GM23338 (cell line): ENCODE measurements around the gene ZC3H12C. TPM values are rescaled to one million over a fixed set of nuclear protein-coding genes. Genes with fewer than 3 reads are reported as not detected.
A peak's percentile ranks its signal among the peaks of the same experiment; 100 is the strongest.

Experiments used
- ATAC-seq: fragments of 200-7000 bp; cut with Tn5 transposase; 3 replicates; pipeline ENCODE4 v1.9.1; 2020
- DNase-seq: peaks from one replicate; pipeline ENCODE4 v3.0.0-alpha.2; 2015; ENCODE audit warnings: low spot score
- H2AFZ ChIP-seq: fragments of 200-600 bp; sonication (generic); 2 replicates; pipeline ENCODE4 v1.8.0; 2016; ENCODE audit warnings: antibody characterized with exemption, mild to moderate bottlenecking, moderate library complexity
- H3F3A ChIP-seq: fragments of 200-600 bp; sonication (generic); replicated peaks from 2 replicates; pipeline ENCODE4 v1.8.0; 2017; ENCODE audit warnings: antibody characterized with exemption, mixed run types, low read depth
- H3K27ac ChIP-seq: fragments of 200-600 bp; sonication (generic); 2 replicates; pipeline ENCODE4 v1.6.1; 2016; ENCODE audit warnings: low read depth
- H3K27me3 ChIP-seq: fragments of 200-600 bp; sonication (generic); 2 replicates; pipeline ENCODE4 v1.8.0; 2016; ENCODE audit warnings: mild to moderate bottlenecking, mixed run types, moderate library complexity; ENCODE audit not compliant: insufficient read depth
- H3K36me3 ChIP-seq: fragments of 200-600 bp; sonication (generic); 2 replicates; pipeline ENCODE4 v1.8.0; 2016; ENCODE audit warnings: mild to moderate bottlenecking; ENCODE audit not compliant: insufficient read depth
- H3K4me1 ChIP-seq: fragments of 200-600 bp; sonication (generic); 2 replicates; pipeline ENCODE4 v1.8.0; 2016; ENCODE audit warnings: mild to moderate bottlenecking, moderate library complexity; ENCODE audit not compliant: insufficient read depth
- H3K4me2 ChIP-seq: fragments of 200-600 bp; sonication (generic); 2 replicates; pipeline ENCODE4 v1.7.1; 2017; ENCODE audit warnings: mixed run types
- H3K4me3 ChIP-seq: fragments of 200-600 bp; sonication (generic); 2 replicates; pipeline ENCODE4 v1.6.1; 2016; ENCODE audit warnings: mixed run types
- H3K79me2 ChIP-seq: fragments of 200-600 bp; sonication (generic); replicated peaks from 2 replicates; pipeline ENCODE4 v1.8.0; 2017; ENCODE audit warnings: mild to moderate bottlenecking; ENCODE audit not compliant: insufficient read depth
- H3K9me2 ChIP-seq: fragments of 200-600 bp; sonication (generic); 2 replicates; pipeline ENCODE4 v1.8.0; 2017; ENCODE audit not compliant: insufficient read depth
- H4K20me1 ChIP-seq: fragments of 200-600 bp; sonication (generic); replicated peaks from 2 replicates; pipeline ENCODE4 v1.8.0; 2017; ENCODE audit warnings: mild to moderate bottlenecking; ENCODE audit not compliant: insufficient read depth
- H3K27ac Mint-ChIP-seq: 2 replicates; pipeline ENCODE4 v1.8.0; 2020; ENCODE audit warnings: inconsistent platforms, mild to moderate bottlenecking, moderate library complexity, mixed read lengths
- H3K27me3 Mint-ChIP-seq: 3 replicates; pipeline ENCODE4 v1.8.0; 2022; ENCODE audit warnings: low read depth, mild to moderate bottlenecking, moderate library complexity, mixed read lengths, inconsistent platforms; ENCODE audit not compliant: insufficient read depth, poor library complexity
- H3K36me3 Mint-ChIP-seq: 3 replicates; pipeline ENCODE4 v1.8.0; 2021; ENCODE audit warnings: low read depth, mild to moderate bottlenecking, inconsistent platforms, moderate library complexity, mixed read lengths
- H3K4me1 Mint-ChIP-seq: 3 replicates; pipeline ENCODE4 v1.8.0; 2020; ENCODE audit warnings: mild to moderate bottlenecking, inconsistent platforms, mixed read lengths
- H3K4me3 Mint-ChIP-seq: 3 replicates; pipeline ENCODE4 v1.8.0; 2021; ENCODE audit warnings: moderate library complexity, mild to moderate bottlenecking, inconsistent platforms, mixed read lengths
- H3K9me3 Mint-ChIP-seq: 3 replicates; pipeline ENCODE4 v1.8.0; 2020; ENCODE audit warnings: moderate library complexity, mild to moderate bottlenecking, inconsistent platforms, mixed read lengths
- CREB1 ChIP-seq: fragments of 250-450 bp; sonication (Bioruptor Pico); IDR thresholded peaks from 2 replicates; pipeline ENCODE4 v1.5.0; 2020; ENCODE audit warnings: low read depth, mild to moderate bottlenecking, moderate library complexity
- ETS1 ChIP-seq: IDR thresholded peaks from 2 replicates; pipeline ENCODE4 v1.6.1; 2016; ENCODE audit warnings: antibody characterized with exemption
- EZH2phosphoT487 ChIP-seq: fragments of 200-600 bp; sonication (generic); IDR thresholded peaks from one replicate; pipeline ENCODE4 v1.8.1; 2018; ENCODE audit warnings: antibody characterized with exemption; ENCODE audit not compliant: unreplicated experiment
- NANOG ChIP-seq: IDR thresholded peaks from 2 replicates; pipeline ENCODE4 v1.6.1; 2016; ENCODE audit warnings: antibody characterized with exemption, borderline replicate concordance
- POLR2AphosphoS5 ChIP-seq: IDR thresholded peaks from 2 replicates; pipeline ENCODE4 v1.6.1; 2016; ENCODE audit warnings: antibody characterized with exemption, low read depth
- STAT1 ChIP-seq: IDR thresholded peaks from one replicate; pipeline ENCODE4 v1.6.1; 2016; ENCODE audit warnings: antibody characterized with exemption; ENCODE audit not compliant: unreplicated experiment
- ZNF114 ChIP-seq: fragments of 250-450 bp; sonication (Bioruptor Pico); IDR thresholded peaks from 2 replicates; pipeline ENCODE4 v1.5.0; 2020; ENCODE audit warnings: mild to moderate bottlenecking, moderate library complexity
- ZNF462 ChIP-seq: fragments of 250-450 bp; sonication (Bioruptor Pico); IDR thresholded peaks from 2 replicates; pipeline ENCODE4 v1.5.0; 2020; ENCODE audit warnings: mild to moderate bottlenecking, moderate library complexity
- polyA plus RNA-seq: library from polyadenylated mRNA; unstranded; fragments of >200 nt; fragmentation: Nextera tagmentation; extraction: Ambion mirVana; gene quantifications from 2 replicates; pipeline ENCODE4 v1.2.1, GENCODE V29; 2016
- total RNA-seq: library from RNA; depleted of rRNA; stranded (reverse); fragments of >200 nt; shearing (Covaris generic); gene quantifications from 2 replicates; pipeline ENCODE4 v1.2.3, GENCODE V29; 2014

Gene ZC3H12C
- total and polyA plus RNA-seq, 2 experiments from 2014 or later = 0.55 to 2.4 TPM

GRCh38 chr11:110098645-110099044 is 5.5 kb downstream of the ZC3H12C start:
- Mint-ChIP-seq H3K9me3 (no peaks in the 10 kb centered on the region), H3K27ac (no peak overlapping the region), H3K36me3 (peaks cover 6% of the 10 kb centered on the region; the same call in 1 of the 3 replicates), H3K4me1 (peaks cover 15% of the 10 kb centered on the region; the same call in 2 of the 3 replicates), H3K4me3 (no peak overlapping the region), H3K27me3 (peaks cover 5% of the 10 kb centered on the region)
- H4K20me1 ChIP-seq = no peaks in the 10 kb centered on the region; the same call in 1 of the 2 replicates
- no peak overlapping the region for H3K4me2 ChIP-seq
- no peak for TF ChIP-seq ZNF462 (CRISPR knock-in tag)
- no peak for TF ChIP-seq STAT1
- H3K4me3 ChIP-seq = no peak overlapping the region
- H3K4me1 ChIP-seq = no peaks in the 10 kb centered on the region
- H3F3A ChIP-seq = no peaks in the 10 kb centered on the region
- no peak overlapping the region for H3K27ac ChIP-seq
- ATAC-seq (no peak), DNase-seq (no peak)
- no peaks in the 10 kb centered on the region for H3K9me2 ChIP-seq
- peaks cover 57% of the 10 kb centered on the region for H3K79me2 ChIP-seq
- H2AFZ ChIP-seq = no peak overlapping the region
- no peaks in the 10 kb centered on the region for H3K36me3 ChIP-seq
- peaks cover 20% of the 10 kb centered on the region for H3K27me3 ChIP-seq

GRCh38 chr11:110100476-110101240 is 7.5 kb downstream of the ZC3H12C start:
- Histone ChIP-seq H3K4me1 (no peaks in the 10 kb centered on the region), H3K4me3 (no peak overlapping the region), H2AFZ (no peak overlapping the region), H3K4me2 (no peak overlapping the region), H3F3A (no peaks in the 10 kb centered on the region), H3K79me2 (peaks cover 50% of the 10 kb centered on the region), H3K27ac (peak overlapping the region; percentile 70; the same call in 1 of the 2 replicates), H3K36me3 (no peaks in the 10 kb centered on the region), H4K20me1 (no peaks in the 10 kb centered on the region; the same call in 1 of the 2 replicates), H3K9me2 (no peaks in the 10 kb centered on the region), H3K27me3 (no peaks in the 10 kb centered on the region)
- H3K27ac Mint-ChIP-seq = no peak overlapping the region
- H3K27me3 Mint-ChIP-seq = no peaks in the 10 kb centered on the region
- H3K4me3 Mint-ChIP-seq = no peak overlapping the region
- H3K9me3 Mint-ChIP-seq = no peaks in the 10 kb centered on the region
- DNase-seq = no peak
- peaks cover 8% of the 10 kb centered on the region; the same call in 2 of the 3 replicates for H3K4me1 Mint-ChIP-seq
- ATAC-seq = no peak
- peaks cover 8% of the 10 kb centered on the region; the same call in 2 of the 3 replicates for H3K36me3 Mint-ChIP-seq
- TF ChIP-seq NANOG (no peak), ZNF114 (CRISPR knock-in tag) (no peak), POLR2AphosphoS5 (no peak), STAT1 (no peak), ETS1 (no peak), CREB1 (no peak), EZH2phosphoT487 (no peak)
